Esophagus (tissue), 2 donors: Measurements from ENCODE around the gene SSBP4. TPM values are rescaled to one million over a fixed set of nuclear protein-coding genes. Genes with fewer than 3 reads are reported as not detected.

ENCODE experiments used
- H3K27ac ChIP-seq, 2 donors: one replicate each; pipeline ENCODE4 v1.5.1; 2013; ENCODE audit warnings: low read depth in 2 of 2, mild to moderate bottlenecking in 2 of 2, inconsistent platforms in 1 of 2, low read length in 1 of 2, moderate library complexity in 1 of 2
- H3K27me3 ChIP-seq, 2 donors: one replicate each; pipeline ENCODE4 v1.6.1; 2013; ENCODE audit warnings: low read length in 2 of 2, control low read depth in 1 of 2, mild to moderate bottlenecking in 1 of 2; ENCODE audit not compliant: insufficient read depth in 2 of 2, control insufficient read depth in 1 of 2
- H3K36me3 ChIP-seq, 2 donors: one replicate each; pipeline ENCODE4 v1.6.1; 2013; ENCODE audit warnings: low read length in 1 of 2; ENCODE audit not compliant: control insufficient read depth in 2 of 2, insufficient read depth in 2 of 2
- H3K4me1 ChIP-seq, 2 donors: one replicate each; pipeline ENCODE4 v1.6.1; 2013; ENCODE audit warnings: low read length in 1 of 2; ENCODE audit not compliant: control insufficient read depth in 2 of 2, insufficient read depth in 2 of 2
- H3K4me3 ChIP-seq, 2 donors: one replicate each; pipeline ENCODE4 v1.5.1; 2013; ENCODE audit warnings: low read length in 2 of 2, mild to moderate bottlenecking in 2 of 2, low read depth in 1 of 2, moderate library complexity in 1 of 2
- H3K9me3 ChIP-seq, 2 donors: one replicate each; pipeline ENCODE4 v1.6.1; 2013; ENCODE audit warnings: mild to moderate bottlenecking in 2 of 2, low read depth in 1 of 2, low read length in 1 of 2, moderate library complexity in 1 of 2; ENCODE audit not compliant: control insufficient read depth in 2 of 2, insufficient read depth in 1 of 2
- WGBS, 2 donors: extraction: QIAGEN DNeasy Blood & Tissue Kit; methylation state at CpG; one replicate each; pipeline ENCODE4 v1.1.7; 2013; 5-methylcytosine and 5-hydroxymethylcytosine counted together
- polyA plus RNA-seq, 2 donors: library from polyadenylated mRNA; stranded (reverse); fragments of 200-250 nt; gene quantifications; one replicate each; pipeline ENCODE4 v1.2.3, GENCODE V29; 2013
- donor health status: healthy with polysubstance abuse.
- donor health status: Bipolar disorder and iron deficiency.

SSBP4 gene
- polyA plus RNA-seq, 2 donors = 25.4 to 25.9 TPM

- WGBS, 2 donors = 43 to 47% methylated on average over 26 of the region's 26 CpGs
- Histone ChIP-seq H3K27me3 (no peaks in the 10 kb centered on the region), H3K27ac (no peak overlapping the region), H3K9me3 (no peaks in the 10 kb centered on the region), H3K4me3 (no peak overlapping the region), H3K36me3 (peaks cover 12 to 46% of the 10 kb centered on the region in 2 donors), H3K4me1 (no peaks in the 10 kb centered on the region)
Measured at GRCh38 chr19:18450931-18451836, 32.0 kb downstream of the SSBP4 start.

GRCh38 chr19:18452386-18452785 lies 33.2 kb downstream of the SSBP4 start:
- Histone ChIP-seq H3K4me1 (no peaks in the 10 kb centered on the region), H3K27ac (no peak overlapping the region), H3K27me3 (no peaks in the 10 kb centered on the region), H3K9me3 (no peaks in the 10 kb centered on the region), H3K36me3 (peaks cover 6 to 42% of the 10 kb centered on the region in 2 donors), H3K4me3 (no peak overlapping the region)
- WGBS, 2 donors = 79 to 87% methylated on average over 3 of the region's 3 CpGs

GRCh38 chr19:18453269-18454024 lies 34.2 kb downstream of the SSBP4 start:
- no peaks in the 10 kb centered on the region for H3K4me1 ChIP-seq
- H3K36me3 ChIP-seq = peaks cover 6 to 44% of the 10 kb centered on the region in 2 donors
- no peak overlapping the region for H3K4me3 ChIP-seq
- WGBS, 2 donors = 72 to 75% methylated on average over 10 of the region's 10 CpGs
- H3K27ac ChIP-seq = no peak overlapping the region
- H3K27me3 ChIP-seq = no peaks in the 10 kb centered on the region
- no peaks in the 10 kb centered on the region for H3K9me3 ChIP-seq

- Histone ChIP-seq H3K27ac (no peak overlapping the region), H3K9me3 (no peaks in the 10 kb centered on the region), H3K27me3 (no peaks in the 10 kb centered on the region), H3K36me3 (peaks cover 0 to 40% of the 10 kb centered on the region in 2 donors), H3K4me3 (no peak overlapping the region), H3K4me1 (peaks cover 0 to 9% of the 10 kb centered on the region in 2 donors)
- WGBS, 2 donors = 83 to 86% methylated on average over 4 of the region's 4 CpGs
Measured at GRCh38 chr19:18456279-18456678, 37.1 kb downstream of the SSBP4 start.

- 61 to 71% methylated on average over 9 of the region's 9 CpGs for WGBS, 2 donors
Measured at GRCh38 chr19:18456974-18457373, 37.8 kb downstream of the SSBP4 start.

GRCh38 chr19:18457483-18458331 lies 38.5 kb downstream of the SSBP4 start:
- peaks cover 0 to 39% of the 10 kb centered on the region in 2 donors for H3K36me3 ChIP-seq
- 83 to 84% methylated on average over 21 of the region's 21 CpGs for WGBS, 2 donors
- H3K4me3 ChIP-seq = no peak overlapping the region
- H3K27me3 ChIP-seq = no peaks in the 10 kb centered on the region
- H3K4me1 ChIP-seq = peaks cover 0 to 10% of the 10 kb centered on the region in 2 donors
- peak overlapping the region in 1 of 2 donors; percentile 8 for H3K27ac ChIP-seq
- no peaks in the 10 kb centered on the region for H3K9me3 ChIP-seq

More at GRCh38 chr19:18456974-18457373, 37.8 kb downstream of the SSBP4 start:
- H3K27me3 ChIP-seq = no peaks in the 10 kb centered on the region
- peaks cover 0 to 10% of the 10 kb centered on the region in 2 donors for H3K4me1 ChIP-seq
- H3K9me3 ChIP-seq = no peaks in the 10 kb centered on the region
- peaks cover 0 to 45% of the 10 kb centered on the region in 2 donors for H3K36me3 ChIP-seq
- no peak overlapping the region for H3K4me3 ChIP-seq
- peak overlapping the region in 1 of 2 donors; percentile 8 for H3K27ac ChIP-seq

- WGBS, 2 donors = 59 to 68% methylated on average over 12 of the region's 12 CpGs
- H3K4me1 ChIP-seq = peaks cover 0 to 28% of the 10 kb centered on the region in 2 donors
- H3K27ac ChIP-seq = peak overlapping the region; percentile 27 to 81
- no peak overlapping the region for H3K4me3 ChIP-seq
- peaks cover 0 to 2% of the 10 kb centered on the region in 2 donors for H3K9me3 ChIP-seq
- H3K27me3 ChIP-seq = no peaks in the 10 kb centered on the region
- peaks cover 5 to 51% of the 10 kb centered on the region in 2 donors for H3K36me3 ChIP-seq
Measured at GRCh38 chr19:18460900-18461299, 41.7 kb downstream of the SSBP4 start.

- peaks cover 0 to 30% of the 10 kb centered on the region in 2 donors for H3K4me1 ChIP-seq
- H3K4me3 ChIP-seq = no peak overlapping the region
- peak overlapping the region; percentile 35 to 81 for H3K27ac ChIP-seq
- H3K27me3 ChIP-seq = no peaks in the 10 kb centered on the region
- H3K9me3 ChIP-seq = peaks cover 0 to 2% of the 10 kb centered on the region in 2 donors
- 93 to 94% methylated on average over 22 of the region's 22 CpGs for WGBS, 2 donors
- H3K36me3 ChIP-seq = peaks cover 5 to 47% of the 10 kb centered on the region in 2 donors
Measured at GRCh38 chr19:18461471-18461870, 42.3 kb downstream of the SSBP4 start.

GRCh38 chr19:18464646-18465045 lies 45.4 kb downstream of the SSBP4 start:
- WGBS, 2 donors = 10 to 15% methylated on average over 8 of the region's 8 CpGs
- peaks cover 6 to 40% of the 10 kb centered on the region in 2 donors for H3K4me1 ChIP-seq
- H3K27ac ChIP-seq = peak overlapping the region; percentile 79 to 90
- peaks cover 0 to 2% of the 10 kb centered on the region in 2 donors for H3K9me3 ChIP-seq
- no peaks in the 10 kb centered on the region for H3K27me3 ChIP-seq
- H3K4me3 ChIP-seq = no peak overlapping the region
- peaks cover 5 to 33% of the 10 kb centered on the region in 2 donors for H3K36me3 ChIP-seq
